HG03196 (cell line): ENCODE measurements around the gene LY6G5C.

ENCODE experiments used
- ATAC-seq: cut with Tn5 transposase; IDR thresholded peaks from one replicate; pipeline ENCODE4 v1.9.1; 2021; ENCODE audit not compliant: unreplicated experiment

Gene LY6G5C

GRCh38 chr6:31680226-31681134 is at the start of gene LY6G5C:
Gene LY6G5C, minus strand, starts transcription at chr6:31681067. Its CDS starts 694 bp downstream, at chr6:31680373.
- ATAC-seq, result no peak

DNA sequence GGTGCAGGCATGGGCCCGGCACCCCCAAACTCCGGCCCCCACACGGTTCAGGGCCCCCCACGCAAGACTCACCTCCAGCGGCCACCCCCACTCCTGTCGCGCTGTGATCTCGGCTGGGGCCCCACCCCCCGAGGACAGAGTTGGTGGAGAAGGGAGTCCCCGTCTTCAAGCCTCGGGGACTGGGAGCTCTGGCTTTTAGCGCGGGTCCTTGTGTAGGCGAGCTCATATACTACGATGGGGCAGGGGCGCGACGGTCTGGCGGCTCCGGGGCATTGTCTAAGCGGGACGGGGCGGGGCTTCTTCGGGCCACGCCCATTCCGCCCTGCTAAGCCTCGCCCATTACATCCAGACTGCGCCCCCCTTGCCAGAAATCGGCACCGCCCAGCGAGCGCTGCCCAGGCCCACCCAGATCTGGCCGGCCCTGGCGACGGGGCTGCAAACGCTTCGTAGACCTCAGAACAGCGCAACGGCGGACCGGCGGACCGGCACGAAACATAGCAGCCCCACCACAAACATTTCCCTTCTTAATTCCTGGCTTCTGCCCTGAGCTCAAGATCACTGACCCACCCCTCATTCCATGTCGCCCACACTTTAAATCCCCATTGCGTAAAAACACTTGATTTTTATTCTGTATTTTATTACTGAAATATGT is 49.2 kb upstream of the LY6G5C start:
- ATAC-seq, result no peak

GRCh38 chr6:31729515-31729978 is 48.7 kb upstream of the LY6G5C start:
- no peak for ATAC-seq

DNA sequence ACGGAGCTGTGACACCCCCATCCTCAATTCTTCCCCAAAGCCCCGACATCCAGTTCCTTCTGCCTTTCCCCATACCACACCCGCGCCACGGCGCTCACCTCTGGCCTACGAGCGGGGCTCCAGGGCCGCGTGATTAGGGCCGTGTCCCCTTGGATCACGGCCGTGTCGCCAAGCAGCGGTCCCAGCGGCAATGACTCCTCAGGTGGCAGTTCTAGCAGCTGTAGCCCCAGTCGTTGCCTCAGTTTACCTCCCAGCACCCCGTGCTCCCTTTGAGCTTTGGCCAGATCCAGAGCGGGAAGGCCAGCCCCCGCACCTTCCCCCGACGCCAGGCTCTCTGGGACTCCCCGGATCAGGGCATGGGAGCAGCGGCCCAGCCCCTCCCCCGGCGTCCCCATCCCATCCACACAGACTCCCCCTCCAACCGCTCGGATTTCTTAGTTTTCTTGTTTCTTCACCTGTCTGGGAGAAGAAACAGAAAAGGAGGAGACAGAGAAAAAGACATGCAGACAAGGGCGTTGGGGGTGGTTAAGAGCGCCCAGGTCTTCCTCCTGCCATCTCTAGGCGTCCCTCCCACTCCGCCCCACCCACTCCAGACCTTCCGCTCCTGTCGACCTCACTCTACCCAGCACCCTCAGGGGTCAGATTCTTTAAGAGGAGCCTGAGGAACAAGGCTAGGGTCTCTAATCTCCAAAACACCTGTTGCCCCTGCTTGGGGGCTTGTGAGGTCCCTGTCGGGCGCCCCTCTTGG is 48.1 kb upstream of the LY6G5C start, which contains the start of gene DDAH2:
Gene DDAH2 (minus strand): TSS at position 533 of the 748 bp plus-strand sequence. CDS start 138 bp downstream, at position 395.
- no peak for ATAC-seq

DNA sequence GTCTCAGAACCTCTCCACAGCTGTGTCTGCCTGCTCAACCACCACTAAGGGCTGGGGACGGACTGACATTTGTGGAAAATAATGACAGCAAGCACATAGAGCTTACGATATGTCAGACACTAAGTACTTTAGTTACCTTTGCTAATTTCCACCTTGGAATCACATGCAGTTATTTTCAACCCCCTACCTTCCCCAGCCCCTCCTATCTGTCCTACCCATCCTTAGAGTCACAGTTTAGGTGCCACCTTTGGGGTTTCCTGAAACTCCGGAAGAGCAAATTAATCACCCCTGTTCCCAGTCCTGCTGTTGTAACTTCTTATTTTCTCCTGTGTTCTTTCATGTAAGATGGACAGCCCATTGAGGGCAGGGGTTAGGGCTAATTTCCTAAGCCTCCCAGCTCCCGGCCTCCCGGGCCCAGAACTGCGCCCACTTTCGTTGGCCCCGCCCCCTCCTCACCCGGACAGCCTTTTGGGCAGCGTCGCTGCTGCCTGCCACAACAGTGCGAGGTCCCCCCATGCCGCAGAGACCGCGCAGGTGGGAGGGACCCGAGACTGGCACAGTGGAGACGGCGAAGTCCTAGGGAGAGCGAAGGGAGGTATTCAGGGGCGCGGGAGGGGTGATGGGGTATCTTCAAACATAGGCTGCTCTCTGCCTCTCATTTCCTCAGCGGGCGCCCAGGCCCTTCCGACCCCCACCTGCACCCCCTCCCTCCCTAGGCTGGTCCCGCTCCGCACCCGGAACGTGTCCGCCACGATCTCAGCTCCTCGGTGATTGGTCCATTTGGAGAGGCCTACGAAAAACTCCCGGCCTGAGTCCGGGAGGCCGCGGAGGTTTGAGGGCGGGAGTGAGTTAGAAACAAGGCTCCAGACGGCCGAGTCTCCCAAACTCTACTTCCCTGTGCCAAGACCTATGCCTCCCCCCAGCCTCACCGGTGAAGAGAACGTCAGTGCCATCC is 47.1 kb upstream of the LY6G5C start:
- ATAC-seq, result no peak

DNA sequence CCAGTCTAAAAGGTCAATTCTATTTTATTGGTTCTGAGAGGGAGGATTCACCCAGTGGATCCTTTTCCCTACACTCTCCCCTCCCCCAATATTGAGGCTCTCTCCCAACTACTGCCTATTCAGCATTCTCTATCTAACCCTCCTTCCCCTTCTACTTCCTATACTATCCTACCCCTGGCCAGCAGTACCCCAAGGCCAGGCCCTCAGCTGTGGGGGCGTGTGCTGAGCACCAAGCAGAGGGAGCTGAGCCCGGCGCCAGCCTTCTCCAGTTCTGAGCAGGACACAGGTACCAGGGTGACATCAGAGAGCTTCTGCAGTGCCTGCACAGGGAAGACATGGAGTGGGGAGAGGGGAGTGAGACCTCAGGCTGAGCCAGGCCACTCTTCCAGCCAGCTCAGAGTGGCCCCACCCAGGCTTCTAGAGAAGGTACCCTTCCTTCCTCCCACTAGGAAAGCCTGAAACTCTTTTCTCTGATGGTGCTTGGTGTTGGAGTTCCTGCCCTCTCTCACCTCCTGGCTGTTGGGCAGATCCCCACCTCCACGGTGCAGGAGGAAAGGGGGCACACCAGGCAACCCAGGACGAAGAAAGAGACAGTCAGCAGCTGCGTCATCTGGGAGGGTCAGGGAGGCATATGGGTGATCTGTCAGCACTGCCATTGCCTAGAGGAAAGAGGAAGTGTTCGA is 46.3 kb upstream of the LY6G5C start:
- no peak for ATAC-seq

DNA sequence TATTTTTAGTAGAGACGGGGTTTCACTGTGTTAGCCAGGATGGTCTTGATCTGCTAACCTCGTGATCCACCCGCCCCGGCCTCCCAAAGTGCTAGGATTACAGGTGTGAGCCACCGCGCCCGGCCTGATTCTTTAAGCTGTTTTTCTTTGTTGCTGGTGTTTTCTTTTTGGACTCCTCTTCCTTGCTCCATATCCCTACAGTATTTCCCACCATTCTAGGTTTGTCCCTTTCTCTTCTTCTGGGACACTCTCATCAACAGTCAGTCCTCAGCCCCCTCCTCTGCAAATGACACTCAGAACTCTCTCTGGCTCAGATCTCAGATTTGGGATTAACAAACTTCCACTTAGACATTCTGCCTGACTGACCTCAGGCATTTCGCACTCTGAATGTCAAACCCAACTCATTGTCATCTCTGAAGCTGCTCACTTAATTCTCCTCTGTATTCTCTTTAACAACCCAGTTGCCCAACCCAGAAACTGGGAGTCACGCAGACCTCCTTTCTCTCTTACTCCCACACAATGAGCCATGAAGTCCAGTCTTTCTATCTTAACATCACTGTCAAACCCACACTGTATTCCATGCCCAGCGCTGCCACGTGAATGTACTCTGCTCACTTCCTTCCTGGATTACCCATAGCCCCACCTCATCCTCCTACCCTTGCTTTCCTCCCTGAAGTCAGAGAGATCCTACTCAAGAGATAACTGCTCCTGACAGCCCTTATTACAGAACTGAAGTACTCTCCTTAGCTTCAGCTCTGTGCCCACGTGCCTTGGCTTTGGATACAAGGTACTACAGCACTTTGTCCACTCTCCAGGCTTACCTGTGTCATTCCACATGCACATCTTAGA is 44.9 kb upstream of the LY6G5C start:
- ATAC-seq, result no peak

GRCh38 chr6:31723980-31724691 is 43.3 kb upstream of the LY6G5C start:
- no peak for ATAC-seq

DNA sequence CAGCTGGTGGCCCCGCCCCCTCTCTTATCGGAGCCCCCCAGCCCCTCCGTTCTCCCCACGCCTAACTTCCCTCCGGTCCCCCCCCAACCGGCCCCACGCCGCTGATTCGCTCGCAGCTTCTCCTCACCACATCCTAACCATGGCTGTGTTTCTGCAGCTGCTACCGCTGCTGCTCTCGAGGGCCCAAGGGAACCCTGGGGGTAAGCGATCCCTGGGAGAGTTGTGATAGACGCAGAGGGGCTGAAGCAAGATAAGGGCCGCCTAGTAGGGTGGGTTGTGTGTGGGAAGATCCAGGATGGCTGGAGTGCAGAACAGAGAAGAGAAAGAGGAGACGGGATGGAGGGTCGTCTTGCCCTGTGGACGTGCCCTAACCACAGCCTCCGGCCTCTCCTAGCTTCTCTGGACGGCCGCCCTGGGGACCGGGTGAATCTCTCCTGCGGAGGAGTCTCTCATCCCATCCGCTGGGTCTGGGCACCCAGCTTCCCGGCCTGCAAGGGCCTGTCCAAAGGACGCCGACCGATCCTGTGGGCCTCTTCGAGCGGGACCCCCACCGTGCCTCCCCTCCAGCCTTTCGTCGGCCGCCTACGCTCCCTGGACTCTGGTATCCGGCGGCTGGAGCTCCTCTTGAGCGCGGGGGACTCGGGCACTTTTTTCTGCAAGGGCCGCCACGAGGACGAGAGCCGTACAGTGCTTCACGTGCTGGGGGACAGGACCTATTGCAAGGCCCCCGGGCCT is 42.5 kb upstream of the LY6G5C start, which contains the start of gene MPIG6B:
Gene MPIG6B (plus strand): TSS at position 129 of the 735 bp plus-strand sequence. CDS start 11 bp downstream, at position 140.
- no peak for ATAC-seq

DNA sequence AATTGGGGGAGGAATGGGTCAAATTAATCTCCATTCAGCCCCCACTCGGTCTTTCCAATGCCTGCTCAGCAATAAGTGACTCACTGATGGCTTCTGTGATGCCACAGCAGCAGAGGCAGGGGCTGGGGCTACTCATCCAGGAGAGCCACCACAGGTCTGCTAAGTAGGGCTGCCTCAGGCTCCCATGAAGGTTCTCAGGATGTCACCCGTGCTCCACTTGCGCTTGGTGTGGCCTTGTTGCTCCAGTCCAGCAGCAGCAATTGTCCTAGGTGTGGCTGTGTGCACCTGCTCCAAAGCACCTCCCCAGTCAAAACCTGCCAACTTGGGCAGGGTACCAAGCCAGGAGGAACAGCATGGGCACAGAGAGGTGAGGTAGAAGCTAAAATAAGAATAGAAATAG is 41.3 kb upstream of the LY6G5C start:
- no peak for ATAC-seq

DNA sequence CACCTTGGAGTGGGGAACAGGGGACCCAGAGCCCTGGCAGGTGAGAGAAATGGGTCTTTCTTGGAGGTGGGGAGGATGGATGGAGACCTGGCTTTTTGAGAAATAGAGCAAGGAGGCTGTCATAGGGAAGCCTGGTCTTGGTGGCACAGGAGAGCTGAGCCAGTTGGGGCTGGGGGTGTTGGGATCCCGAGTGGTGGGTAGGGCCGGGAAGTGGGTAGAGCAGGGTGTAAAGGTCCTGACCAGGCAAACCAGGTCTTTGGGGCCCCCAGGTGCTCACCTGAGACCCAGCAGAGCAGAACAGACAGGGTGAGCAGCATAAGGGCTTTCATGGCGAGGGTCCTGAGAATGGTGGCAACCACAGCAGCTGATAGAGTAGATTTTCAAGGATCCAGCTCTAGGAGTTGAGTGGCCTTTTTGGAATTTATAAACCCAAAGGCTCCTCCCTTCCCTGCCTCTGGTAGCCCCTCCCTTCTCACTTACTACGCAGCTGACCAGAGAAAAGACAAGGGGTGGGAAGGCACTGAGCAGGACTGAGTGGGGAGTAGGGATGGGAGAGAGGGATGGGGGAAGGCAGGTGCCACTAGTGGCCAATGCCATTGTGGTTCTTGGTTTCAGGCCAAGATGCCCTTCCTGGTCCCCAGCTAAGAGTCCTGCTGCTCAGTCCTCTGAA is 40.6 kb upstream of the LY6G5C start, which contains the start of gene LY6G6C:
Gene LY6G6C (minus strand): TSS at position 396 of the 670 bp plus-strand sequence. CDS start 67 bp downstream, at position 329.
- no peak for ATAC-seq

DNA sequence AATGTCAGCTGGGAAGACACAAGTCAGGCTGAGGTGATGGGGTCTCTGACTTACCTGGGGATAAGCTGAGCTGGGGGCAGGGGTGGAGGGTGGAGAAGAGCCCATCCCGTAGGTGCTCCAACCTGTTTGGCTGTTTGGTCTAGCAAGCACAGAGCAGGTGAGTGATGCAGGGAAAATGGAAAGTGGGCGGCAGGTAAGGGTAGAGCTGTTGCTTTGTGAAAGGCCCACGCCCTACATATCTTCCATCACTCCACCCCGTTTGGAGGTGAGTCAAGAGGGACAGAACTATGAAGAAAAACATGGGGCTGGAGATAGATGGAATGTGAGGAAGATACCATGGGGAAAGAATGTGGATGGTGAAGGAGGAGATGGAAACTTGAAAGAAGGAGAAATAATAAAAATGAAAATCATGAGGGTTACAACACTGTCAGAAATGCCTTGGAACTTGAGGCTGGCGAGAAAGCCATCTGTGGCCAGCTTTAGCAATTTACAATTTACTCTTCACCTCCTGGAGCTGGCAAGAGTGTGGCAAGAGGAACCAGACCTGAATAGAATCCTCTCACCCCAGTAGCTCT is 39.4 kb upstream of the LY6G5C start:
- ATAC-seq, result no peak

- no peak for ATAC-seq
Measured at GRCh38 chr6:31719001-31719400, 38.1 kb upstream of the LY6G5C start.

DNA sequence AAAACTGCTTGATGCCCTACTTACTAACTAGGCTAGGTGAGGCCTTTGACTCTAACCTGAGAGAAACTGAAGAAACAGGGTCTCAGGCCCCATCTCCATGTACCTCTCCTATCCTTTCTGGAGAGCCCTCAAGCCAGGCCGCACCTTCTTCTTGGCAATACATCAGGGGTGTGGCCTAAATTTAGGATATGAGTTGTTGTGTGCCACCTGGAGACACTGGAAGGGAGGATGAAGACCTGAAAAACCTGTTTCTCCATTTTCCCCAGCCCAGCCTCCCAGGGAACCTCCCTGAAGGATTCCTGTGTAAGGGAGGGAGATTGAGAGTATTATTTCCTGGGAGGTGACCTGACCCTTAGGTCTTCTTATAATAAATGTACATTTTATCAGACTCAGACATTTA is 37.4 kb upstream of the LY6G5C start:
- no peak for ATAC-seq

DNA sequence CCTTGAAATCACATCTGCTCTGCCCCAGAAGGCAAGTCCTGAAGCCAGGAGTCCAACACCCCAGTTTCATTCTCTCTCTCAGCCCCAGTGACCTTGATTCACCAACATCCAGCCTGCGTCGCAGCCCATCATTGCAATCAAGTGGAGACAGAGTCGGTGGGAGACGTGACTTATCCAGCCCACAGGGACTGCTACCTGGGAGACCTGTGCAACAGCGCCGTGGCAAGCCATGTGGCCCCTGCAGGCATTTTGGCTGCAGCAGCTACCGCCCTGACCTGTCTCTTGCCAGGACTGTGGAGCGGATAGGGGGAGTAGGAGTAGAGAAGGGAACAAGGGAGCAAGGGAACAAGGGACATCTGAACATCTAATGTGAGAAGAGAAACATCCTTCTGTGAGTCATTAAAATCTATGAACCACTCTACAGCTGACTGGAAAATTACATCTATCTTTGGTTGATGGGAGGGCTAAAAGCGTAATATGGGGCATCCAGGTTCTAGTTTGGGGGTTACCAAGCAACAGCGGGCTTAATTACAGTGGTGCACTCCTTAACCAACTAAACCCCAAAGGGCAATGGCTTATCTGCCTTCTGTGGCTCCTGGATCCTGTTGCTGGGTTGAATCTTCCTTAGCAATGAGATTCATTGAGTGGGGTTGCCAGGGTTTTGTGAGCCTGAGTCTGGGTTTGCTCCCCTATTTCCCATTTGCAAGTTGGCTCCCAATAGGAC is 36.8 kb upstream of the LY6G5C start:
- ATAC-seq, result no peak
